SK-N-MC (cell line): ENCODE measurements around the gene F11R.

Experiments
- EZH2 ChIP-seq: fragments of 200-600 bp; sonication (generic); IDR thresholded peaks from one replicate; pipeline ENCODE4 v1.6.1; 2017; ENCODE audit warnings: antibody characterized with exemption
- POLR2AphosphoS5 ChIP-seq: IDR thresholded peaks from 2 replicates; pipeline ENCODE4 v1.6.1; 2012; ENCODE audit warnings: mild to moderate bottlenecking, low read depth, low read length, borderline replicate concordance

GRCh38 chr1:161051219-161051618 is 30.3 kb upstream of the F11R start:
- TF ChIP-seq EZH2 (no peak), POLR2AphosphoS5 (no peak)
